ENCODE data around the gene SCMH1.

DNA sequence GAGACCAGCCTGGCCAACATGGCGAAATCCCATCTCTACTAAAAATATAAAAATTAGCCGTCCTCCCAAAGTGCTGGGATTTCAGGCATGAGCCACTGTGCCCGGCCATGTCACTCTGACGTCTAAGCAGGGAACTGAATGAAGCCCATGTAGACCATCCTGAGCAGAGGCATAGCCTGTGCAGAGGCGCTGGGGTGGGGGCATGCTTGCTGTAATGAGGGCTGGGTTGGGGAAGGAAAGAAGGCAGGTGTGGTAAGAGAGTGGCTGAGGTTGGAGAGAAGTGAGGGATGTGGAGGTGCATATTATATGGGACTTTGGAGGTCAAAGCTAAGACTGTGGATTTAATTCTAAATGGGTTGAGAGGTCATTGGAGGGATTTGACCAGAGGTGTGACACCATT, 47.1 kb upstream of the SCMH1 start:
- TF ChIP-seq POLR2A (IDR thresholded peaks at IDR 0.05; ENCODE audit: low read length) (no peak), GATA1 (IDR thresholded peaks at IDR 0.05; ENCODE audit: low read depth, low read length) (no peak)
